GM11168 (cell line): ENCODE results near the gene FAP.

ENCODE experiments used
- in situ Hi-C: fragments of 300-500 bp; cut with MboI; formaldehyde crosslinking; loops from one replicate; pipeline ENCODE4 v1.12.0; 2022; ENCODE audit warnings: low sequenced_read_pairs; ENCODE audit not compliant: unreplicated experiment

The FAP gene

DNA sequence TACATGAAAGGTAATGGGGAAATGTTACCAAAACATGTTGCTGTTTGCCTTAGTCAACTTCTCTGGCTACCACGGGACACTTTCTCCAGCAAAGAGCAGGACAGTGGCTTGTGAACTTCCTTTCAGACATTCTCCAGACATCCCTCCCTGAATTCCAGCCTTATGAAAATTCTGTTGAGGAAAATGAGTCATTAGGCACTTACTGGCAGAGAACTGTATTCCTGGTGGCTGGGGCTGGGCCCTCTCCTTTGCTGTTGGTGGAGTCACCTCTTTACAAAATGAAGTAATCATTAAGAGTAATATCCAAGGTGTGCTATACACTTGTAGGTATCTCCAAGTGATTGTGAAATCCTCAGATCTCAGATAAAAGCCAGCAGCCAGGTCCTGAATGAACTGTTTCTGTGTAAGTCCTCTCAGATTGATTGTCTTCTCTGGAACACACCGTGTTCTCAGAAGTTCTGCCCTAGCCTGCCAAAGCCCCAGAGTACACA, 1.3 kb upstream of the FAP start:
- in situ Hi-C loops = no loop called here

DNA sequence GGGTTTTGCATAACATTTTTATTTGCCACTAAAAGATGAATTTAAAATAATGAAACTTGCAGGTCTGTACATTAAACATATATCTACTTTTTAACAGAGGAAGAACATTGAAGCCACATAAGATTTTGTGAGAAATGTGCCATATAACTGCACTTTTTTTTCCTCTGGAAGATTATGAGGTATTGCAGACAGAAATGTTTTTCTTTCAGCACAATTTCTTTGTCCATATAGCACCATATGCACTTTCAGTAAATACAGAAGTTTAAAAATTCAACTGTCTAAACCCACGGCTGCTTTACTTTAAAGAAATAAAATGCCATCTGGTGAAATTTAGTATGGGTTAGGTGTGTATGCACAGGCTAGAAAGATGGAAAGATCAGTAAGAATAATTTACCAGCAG, 470 bp upstream of the FAP start:
- in situ Hi-C loops = no loop called here

DNA sequence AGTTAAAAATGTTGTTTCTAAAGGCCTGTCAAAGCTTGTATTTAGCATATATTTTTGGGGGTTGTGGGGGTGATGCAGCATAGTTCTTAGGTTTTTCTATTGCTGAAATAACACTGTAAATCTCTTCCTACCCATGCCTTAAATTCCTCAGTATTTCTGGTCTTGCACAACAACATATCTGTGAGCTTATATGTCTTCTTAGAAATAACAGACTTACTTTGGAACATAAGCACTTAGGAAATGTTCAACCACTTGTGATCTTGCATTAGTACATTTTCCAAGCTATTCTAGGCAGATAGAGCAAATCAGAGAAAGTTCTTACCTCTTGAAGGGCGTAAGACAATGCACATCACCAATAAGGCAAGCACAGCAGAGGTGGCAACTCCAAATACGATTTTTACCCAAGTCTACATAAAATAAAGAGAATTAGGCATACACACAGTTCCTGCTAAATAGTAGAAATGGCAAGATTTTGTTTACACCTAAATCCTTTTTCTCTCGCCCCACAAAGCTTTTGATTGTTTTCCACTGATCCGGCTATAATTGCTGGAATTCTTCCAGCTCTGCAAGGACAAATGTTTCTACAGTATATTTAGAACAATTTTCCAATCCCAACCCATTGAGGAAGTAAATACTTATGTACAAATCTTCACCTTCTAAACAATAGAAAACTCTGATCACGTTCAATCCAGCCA, 512 bp downstream of the FAP start:
- in situ Hi-C loops = no loop called here

DNA sequence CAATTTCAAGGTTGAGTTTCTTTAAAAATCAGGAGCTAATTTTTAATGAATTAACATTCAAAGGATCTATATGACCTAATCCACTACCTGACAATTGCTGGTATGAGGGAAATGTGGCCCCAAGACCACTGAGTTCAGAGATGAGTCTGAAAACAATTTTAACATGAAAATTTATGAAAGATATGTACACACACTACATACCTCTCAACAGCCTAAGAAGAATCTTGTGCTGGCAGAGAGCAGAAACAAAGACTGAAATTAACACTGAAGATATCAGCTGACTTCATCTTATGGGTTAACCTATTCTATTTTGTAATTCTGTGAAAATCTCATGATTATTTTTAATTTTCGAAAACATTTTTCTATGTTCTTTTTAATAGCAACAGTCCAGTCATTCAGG, 1.7 kb downstream of the FAP start:
- in situ Hi-C loops = no loop called here

DNA sequence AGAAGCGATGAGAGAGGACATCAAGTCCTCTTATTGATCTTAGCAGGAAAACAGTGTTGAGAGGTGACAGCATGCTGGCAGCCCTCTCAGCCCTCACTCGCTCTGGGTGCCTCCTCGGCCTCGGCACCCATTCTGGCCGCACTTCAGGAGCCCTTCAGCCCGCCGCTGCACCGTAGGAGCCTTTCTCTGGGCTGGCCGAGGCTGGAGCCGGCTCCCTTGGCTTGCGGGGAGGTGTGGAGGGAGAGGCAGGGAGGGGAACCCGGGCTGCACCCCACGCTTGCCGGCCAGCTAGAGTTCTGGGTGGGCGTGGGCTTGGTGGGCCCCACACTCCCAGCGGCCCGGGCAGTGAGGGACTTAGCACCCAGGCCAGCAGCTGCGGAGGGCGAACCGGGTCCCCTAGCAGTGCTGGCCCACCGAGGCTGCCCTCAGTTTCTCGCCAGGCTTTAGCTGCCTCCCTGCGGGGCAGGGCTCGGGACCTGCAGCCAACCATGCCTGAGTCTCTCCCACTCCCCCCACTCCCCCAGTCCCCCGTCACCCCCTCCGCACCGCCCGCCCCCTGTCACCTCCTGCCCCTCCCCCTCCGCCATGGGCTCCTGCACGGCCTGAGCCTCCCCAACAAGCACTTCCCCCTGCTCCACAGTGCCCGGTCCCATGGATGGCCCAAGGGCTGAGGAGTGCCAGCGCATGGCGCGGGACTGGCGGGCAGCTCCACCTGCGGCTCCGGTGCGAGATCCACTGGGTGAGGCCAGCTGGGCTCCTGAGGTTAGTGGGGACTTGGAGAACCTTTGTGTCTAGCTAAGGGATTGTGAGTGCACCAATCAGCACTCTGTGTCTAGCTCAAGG, 8.4 kb downstream of the FAP start:
- in situ Hi-C loops = no loop called here

DNA sequence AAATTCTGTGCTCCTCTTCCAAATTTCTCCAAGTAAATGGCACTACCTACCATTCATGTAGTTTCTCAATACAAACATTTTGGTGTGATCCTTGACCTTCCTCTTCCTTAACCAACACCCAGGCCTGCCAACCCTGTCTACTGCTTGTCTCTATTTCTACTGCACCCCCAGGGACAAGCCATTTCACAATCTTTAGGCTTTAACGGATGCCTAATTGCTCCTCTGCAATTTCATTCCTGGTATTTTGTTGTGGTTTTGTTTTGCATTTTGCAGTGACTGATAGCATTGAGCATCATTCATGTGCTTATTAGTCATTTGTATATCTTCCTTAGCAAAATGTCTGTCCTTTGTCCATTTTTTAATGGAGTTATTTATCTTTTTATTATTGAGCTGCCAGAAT, 10.0 kb downstream of the FAP start:
- in situ Hi-C loops = no loop called here

DNA sequence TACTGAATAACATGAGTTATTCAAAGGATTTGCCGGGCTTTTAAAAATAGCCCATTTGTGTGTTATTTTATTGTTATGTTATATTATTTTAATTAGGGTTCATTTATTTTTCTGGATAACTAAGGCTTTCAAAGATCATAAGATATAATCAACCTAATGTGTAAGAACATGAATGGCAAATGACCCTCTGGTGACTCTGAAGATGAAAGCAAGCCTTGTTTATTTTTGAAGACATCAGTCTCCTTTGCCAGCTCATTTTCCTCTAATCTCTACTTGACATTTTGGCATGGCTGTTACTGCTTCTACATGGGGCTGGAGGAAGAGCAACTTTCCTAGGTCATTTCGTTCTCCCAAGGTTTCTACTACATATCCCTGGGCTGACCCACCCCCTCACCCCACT, 10.6 kb downstream of the FAP start:
- in situ Hi-C loops = no loop called here

DNA sequence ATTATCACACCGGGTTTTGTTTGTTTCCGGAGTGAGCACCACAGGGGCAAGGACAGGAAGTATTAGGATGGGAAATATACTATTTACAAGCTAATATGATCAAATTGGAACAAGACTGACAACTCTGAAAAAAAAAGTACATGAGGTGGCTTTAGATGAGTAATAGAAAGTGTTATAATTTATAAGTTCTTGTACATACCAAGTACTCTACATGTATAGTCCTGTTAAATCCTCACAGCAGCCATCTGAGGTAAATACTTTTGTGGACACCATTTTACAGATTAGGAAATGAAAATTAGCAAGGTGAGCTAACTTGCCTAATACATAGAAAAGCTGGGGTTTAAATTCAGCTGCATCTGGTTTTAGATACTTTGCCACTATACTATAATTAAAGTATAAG, 11.2 kb downstream of the FAP start:
- in situ Hi-C loops = no loop called here

DNA sequence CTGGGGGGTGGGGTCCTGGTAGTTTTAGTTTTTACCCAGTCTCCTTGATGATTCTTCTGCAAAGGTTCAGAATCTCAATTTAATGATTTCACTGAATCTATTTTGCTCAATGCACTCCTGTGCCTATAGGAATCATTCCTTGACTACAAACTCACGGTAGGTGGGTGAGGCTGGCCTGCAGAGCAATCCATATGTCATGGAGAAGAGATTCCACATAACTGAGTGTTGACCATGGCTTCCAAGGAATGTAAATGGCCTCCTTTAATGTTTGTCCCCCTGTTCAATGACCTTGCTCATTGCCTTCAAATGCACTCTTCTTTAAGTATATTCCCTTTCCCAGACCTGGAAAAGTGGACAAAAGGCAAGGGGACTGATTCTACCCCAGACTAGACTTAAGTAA, 12.5 kb downstream of the FAP start:
- in situ Hi-C loops = no loop called here

DNA sequence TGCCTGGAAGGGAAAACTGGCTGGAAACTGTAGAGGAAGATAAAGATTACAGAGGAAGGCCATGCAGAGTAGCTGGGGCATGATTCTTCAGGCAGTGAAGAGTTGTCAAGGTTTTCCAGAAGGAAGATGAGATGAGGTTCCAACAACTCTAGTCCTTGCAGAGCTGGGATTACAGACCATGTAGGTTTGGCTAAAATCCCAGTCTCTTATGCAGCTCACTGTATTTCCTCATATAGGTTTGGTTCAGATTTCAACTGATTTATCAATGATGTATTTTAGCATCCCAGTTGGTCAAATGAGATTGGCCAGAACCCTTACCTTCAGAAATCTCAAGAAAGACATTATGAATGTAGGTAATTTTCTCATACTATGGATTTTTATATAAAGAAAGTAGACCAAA, 16.4 kb downstream of the FAP start:
- in situ Hi-C loops = loop anchor here (10.0 kb wide), 1 partner anchor 68 kb away; no protein-coding TSS in a partner anchor

DNA sequence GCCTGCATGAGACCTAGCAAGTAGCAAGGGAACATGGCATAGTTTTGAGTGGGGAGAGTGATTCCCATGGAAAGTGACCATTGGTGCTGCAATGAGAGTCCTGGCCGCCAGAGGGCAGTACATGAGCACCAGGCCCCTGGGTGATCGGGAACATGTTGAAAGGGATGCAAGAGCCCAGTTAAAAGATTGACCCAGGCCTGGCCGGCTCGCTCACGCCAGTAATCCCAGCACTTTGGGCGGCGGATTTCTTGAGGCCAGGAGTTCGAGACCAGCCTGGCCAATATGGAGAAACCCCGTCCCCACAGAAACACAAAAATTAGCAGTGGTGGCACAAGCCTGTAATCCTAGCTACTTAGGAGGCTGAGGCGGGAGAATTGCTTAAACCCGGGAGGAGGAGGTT, 22.2 kb downstream of the FAP start:
- in situ Hi-C loops = loop anchor here (10.0 kb wide), 1 partner anchor 74 kb away; no protein-coding TSS in a partner anchor

DNA sequence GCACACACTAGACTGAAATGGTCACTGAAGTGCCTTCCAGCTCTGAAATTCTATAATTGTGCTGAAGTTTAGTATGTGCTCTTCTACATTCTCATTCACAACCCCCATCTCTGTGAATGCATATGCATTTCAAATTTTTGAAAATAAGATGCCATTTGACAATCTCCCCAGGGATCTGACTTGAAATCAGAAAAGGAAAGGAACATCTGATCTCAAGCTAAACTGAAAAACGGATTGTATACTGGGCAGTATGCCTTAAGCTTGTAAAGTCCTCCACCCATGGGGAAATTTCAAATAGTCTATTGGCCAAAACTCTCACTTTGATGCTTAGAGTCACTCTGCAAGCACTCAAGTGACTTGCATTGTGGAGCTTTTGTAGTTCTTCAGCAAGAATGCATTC, 22.9 kb downstream of the FAP start:
- in situ Hi-C loops = loop anchor here (10.0 kb wide), 1 partner anchor 74 kb away; no protein-coding TSS in a partner anchor

DNA sequence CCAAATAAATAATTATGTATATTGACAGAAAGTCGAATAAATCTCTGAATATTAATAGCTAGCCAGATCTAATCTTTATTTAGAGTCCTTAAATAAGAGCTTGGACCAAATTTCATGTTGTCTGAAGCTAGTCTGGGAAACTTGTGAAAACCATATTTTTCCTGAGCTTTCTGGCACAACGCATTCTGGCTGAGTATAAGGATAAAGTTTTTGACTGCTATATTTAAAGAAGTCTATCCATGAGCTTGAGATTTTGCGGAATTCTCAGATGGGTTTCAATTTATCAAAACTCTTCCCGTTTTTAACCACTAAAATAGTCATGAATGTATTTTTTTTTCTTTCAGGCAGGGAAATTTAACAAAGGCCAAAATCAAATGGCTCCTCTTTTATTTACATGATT, 23.8 kb downstream of the FAP start:
- in situ Hi-C loops = no loop called here

DNA sequence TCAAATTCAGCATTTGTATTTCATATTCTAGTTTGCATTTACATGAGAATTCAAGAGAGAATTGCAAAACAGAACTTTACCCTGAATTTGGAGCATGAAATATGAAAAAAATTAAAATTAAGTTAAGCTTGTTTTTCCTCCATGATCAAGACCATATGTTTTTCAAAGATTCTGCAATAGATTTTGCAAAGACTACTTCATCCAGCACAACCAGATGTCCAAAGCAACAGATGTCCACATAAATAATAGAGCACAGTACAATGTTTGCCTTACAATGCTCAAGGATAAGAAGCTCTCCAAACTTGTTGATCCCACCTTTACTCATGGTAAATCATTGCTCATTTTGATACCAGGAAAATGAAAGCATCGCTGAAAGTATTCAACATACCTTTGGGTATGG, 25.6 kb downstream of the FAP start:
- in situ Hi-C loops = no loop called here

DNA sequence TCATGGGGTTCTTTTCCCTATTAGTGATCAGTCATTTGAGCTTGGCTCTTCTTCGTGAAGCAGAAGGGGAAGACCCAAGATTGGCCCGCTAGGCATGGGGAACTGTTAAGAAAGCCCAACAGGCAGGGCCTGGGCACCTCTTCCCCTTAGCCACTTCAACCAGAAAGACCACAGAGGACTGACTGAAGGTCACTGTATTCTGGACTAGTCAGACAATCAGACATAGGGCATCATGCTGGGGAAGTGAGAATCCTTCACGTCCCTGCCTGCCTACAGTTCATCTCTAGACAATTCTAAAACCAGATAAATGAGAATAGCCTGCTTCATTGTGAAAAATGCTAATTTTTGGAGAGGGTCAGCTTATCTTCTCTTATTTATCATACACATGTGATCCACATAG, 28.1 kb downstream of the FAP start:
- in situ Hi-C loops = no loop called here

DNA sequence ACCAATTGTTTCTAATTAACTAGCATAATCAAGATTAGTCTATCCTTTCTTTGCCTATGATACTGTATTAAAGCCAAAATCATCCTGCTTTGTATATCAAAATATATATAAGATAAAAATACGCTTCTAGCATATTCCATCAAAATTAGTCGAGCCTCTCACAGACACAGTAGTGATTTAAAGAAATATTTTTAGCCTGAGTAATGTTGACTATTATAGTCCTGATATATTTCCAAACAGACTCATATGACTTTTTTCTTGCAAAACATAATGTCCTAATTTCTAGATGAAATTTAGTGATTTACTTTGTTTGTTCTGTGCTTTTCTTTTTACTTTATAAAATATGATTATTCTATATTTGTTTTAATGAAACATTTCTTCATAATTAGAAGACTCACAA, 30.9 kb downstream of the FAP start:
- in situ Hi-C loops = no loop called here

DNA sequence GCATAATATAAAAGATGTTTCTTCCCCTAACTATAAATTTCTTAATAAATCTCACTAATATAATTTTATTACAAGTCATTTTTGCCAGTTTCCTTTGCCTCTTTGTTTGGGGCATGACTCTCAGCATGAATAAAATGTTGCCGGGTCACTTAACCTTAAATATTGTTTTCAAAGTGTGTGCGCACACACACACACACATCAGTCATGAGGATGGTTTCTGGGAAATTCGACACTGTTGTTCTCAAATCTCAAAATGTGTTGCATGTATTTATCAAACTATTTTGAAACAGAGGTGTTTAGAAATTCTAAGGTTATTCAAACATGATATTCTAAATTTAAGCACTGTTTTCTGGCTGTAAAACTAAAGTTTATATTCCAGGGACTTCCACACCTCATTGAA, 31.5 kb downstream of the FAP start:
- in situ Hi-C loops = no loop called here

DNA sequence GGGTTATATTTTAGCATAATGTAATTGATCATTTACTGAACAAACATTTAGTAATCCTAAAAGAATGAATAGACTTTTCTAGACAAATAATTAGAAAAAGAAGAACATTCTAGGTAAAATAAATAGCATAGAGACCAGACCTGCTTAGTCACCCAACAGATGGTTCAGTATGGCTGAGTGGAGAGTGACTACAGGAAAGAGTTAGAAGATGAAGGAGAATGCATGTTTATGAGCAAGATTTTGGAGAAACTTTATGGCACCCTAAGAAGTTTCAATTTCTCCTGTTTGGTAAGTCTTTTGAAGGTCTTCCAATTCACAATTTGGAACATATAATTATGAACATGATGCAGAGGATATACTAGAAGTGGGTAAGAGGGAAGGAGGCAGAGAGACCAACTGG, 32.9 kb downstream of the FAP start:
- in situ Hi-C loops = no loop called here

DNA sequence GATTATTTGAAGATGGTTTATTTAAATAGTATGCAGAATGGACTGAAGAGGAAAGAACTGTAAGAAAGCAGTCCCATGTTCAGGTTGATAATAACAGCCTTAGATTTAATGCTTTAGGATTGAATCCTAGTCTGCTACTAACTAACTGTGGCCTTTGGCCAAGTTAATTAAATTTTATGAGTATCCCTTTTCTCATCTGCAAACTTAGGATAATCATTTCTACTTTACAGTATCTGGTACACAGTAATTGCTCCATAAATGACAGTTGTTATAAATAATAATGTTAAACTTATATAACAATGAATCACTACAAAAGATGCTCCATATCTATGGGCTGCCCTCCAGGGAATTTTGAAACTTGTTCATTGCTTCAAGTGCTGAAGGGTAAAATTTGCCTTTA, 41.0 kb downstream of the FAP start:
- in situ Hi-C loops = no loop called here

DNA sequence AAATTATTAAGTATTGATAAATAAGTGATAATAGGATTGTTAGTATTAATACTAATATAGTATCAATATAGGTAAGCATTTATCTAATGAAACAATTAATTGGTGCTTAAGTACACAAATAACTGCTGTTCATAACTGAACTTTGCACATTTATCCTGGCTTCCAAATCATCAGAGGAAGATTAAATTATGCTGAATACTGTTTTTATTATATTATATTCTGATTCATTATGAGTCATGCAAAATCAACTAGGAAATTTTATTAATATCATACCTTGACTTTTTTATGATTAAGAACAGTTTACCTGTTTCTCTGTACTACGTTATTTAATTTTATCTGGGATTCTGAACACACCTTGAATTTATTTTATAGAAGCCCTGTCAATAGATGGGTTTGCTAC, 42.6 kb downstream of the FAP start:
- in situ Hi-C loops = no loop called here

DNA sequence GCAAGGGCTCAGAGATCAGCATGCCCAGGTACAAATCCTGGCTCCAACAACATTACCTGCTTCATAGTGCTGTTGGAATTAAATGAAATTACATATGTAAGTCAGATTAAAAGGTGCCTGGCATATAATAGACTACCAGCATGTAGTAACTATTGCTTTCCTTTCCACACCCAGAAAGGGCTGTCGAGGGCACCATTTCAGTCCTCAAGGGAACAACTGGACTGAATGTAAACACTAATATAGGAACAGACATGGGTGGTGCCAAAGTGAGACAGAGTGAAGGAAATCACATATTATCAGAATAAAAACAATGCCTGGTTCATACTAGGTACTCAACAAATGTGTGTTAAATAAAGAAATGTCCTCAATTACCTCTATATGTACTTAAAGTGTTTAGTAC, 43.3 kb downstream of the FAP start:
- in situ Hi-C loops = no loop called here

DNA sequence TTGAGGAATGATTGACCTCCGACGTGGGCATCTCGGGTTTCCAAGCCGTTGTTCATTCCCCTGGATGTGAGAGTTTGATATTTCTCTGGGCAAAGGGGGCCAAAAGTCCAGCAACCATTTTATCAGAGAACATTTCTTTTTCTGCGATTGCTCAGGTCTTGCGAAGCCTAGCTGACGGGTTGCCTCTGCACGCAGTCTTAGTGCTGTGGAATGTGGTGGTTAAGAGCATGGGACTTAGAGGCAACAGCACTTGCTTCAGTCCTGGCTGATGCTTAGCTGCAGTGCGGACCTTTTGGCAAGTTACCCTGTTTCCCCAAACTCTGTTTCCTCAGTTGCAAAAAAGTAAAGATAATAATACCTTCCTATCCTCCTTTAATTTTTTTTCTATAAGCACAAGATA, 45.0 kb downstream of the FAP start:
- in situ Hi-C loops = no loop called here
